Neuron (in vitro differentiated cells): ENCODE results near the gene GDPD1.
A peak's percentile ranks its signal among the peaks of the same experiment; 100 is the strongest.
"Not testable (repeated sequence)": the region's sequence is repeated elsewhere in the genome, so short reads cannot be mapped to it uniquely, and the experiment has no call there.

Experiments used
- H2AFZ ChIP-seq: one replicate; pipeline ENCODE4 v1.6.1; 2013; ENCODE audit warnings: low read depth, mild to moderate bottlenecking, inconsistent platforms, low read length, moderate library complexity
- H3K27me3 ChIP-seq: one replicate; pipeline ENCODE4 v1.6.1; 2013; ENCODE audit warnings: low read length; ENCODE audit not compliant: insufficient read depth
- H3K36me3 ChIP-seq: one replicate; pipeline ENCODE4 v1.6.1; 2013; ENCODE audit warnings: low read length; ENCODE audit not compliant: insufficient read depth
- H3K4me1 ChIP-seq: one replicate; pipeline ENCODE4 v1.6.1; 2013; ENCODE audit warnings: low read length; ENCODE audit not compliant: insufficient read depth
- H3K4me3 ChIP-seq: 2 replicates; pipeline ENCODE4 v1.5.1; 2013; ENCODE audit warnings: mild to moderate bottlenecking, low read length, moderate library complexity
- H3K9me3 ChIP-seq: one replicate; pipeline ENCODE4 v1.6.1; 2013; ENCODE audit warnings: low read length

Gene GDPD1

DNA sequence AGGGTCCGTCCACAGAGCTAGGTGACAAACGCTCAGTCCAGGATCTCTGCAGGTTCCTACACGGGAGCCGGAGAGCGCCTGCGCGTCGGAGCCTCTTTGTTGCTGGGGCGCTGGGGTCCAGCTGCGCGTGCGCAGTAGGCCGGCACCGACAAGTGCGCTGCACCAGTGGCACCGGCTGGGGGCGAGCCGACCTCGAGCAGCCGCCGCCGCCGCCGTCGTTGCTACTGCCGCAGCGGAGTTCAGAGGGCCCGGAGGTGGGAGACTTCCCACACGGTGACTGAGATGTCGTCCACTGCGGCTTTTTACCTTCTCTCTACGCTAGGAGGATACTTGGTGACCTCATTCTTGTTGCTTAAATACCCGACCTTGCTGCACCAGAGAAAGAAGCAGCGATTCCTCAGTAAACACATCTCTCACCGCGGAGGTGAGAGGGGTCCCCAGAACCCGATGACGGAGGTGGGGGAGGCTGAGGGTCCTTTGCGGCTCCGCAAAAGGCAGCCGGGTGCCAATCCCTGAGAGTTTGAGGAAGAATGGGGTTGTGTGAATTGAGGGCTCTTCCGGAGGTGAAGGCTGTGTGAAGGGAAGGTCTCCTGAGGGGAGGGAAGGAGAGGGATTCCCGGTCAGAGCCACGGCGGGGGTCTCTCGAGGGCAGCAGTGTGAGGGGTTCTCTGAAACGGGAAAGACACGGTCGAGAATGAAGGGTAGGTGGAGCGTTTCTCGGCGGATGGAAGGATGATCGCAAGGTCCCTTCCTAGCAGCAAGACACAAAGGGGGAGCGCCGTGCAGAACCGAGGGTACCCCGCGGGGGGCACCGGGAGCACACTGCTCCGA is at the start of gene GDPD1:
Gene GDPD1, plus strand, starts transcription at position 184 of the 831 bp plus-strand sequence. Its CDS starts 99 bp downstream, at position 283.
- Histone ChIP-seq H3K36me3 (peaks cover 2% of the 10 kb centered on the region), H3K27me3 (no peaks in the 10 kb centered on the region), H3K9me3 (no peaks in the 10 kb centered on the region), H3K4me3 (peak within 1 kb of the TSS; percentile 69), H3K4me1 (peaks cover 8% of the 10 kb centered on the region), H2AFZ (peak within 1 kb of the TSS; percentile 98)

DNA sequence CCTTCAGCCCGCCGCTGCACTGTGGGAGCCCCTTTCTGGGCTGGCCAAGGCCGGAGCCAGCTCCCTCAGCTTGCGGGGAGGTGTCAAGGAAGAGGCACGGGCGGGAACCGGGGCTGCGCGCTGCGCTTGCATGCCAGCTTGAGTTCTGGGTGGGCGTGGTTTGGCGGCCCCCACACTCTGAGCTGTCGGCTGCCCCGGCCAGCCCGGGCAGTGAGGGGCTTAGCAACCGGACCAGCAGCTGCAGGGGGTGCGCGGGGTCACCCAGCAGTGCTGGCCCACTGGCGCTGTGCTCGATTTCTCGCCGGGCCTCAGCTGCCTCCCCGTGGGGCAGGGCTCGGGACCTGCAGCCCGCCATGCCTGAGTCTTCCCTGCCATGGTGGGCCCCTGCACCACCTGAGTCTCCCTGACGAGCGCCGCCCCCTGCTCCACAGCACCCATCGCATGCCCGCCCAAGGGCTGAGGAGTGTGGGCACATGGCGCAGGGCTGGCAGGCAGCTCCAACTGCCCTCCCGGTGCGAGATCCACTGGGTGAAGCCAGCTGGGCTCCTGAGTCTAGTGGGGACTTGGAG is 47.8 kb upstream of the GDPD1 start:
- H3K36me3 ChIP-seq = peaks cover 44% of the 10 kb centered on the region
- peaks cover 4% of the 10 kb centered on the region for H3K4me1 ChIP-seq
- H3K9me3 ChIP-seq = peaks cover 15% of the 10 kb centered on the region
- H2AFZ ChIP-seq = no peak overlapping the region
- H3K27me3 ChIP-seq = no peaks in the 10 kb centered on the region
- no peak overlapping the region for H3K4me3 ChIP-seq

- Histone ChIP-seq H3K4me1 (no peaks in the 10 kb centered on the region), H3K36me3 (peaks cover 41% of the 10 kb centered on the region), H2AFZ (no peak overlapping the region), H3K27me3 (no peaks in the 10 kb centered on the region), H3K9me3 (peaks cover 15% of the 10 kb centered on the region), H3K4me3 (no peak overlapping the region)
These were observed 45.6 kb upstream of the GDPD1 start for GRCh38 chr17:59174671-59175070.

GRCh38 chr17:59175076-59175475 is 45.2 kb upstream of the GDPD1 start:
- Histone ChIP-seq H3K36me3 (peaks cover 42% of the 10 kb centered on the region), H3K4me3 (no peak overlapping the region), H3K4me1 (no peaks in the 10 kb centered on the region), H3K9me3 (peaks cover 15% of the 10 kb centered on the region), H2AFZ (no peak overlapping the region), H3K27me3 (no peaks in the 10 kb centered on the region)

DNA sequence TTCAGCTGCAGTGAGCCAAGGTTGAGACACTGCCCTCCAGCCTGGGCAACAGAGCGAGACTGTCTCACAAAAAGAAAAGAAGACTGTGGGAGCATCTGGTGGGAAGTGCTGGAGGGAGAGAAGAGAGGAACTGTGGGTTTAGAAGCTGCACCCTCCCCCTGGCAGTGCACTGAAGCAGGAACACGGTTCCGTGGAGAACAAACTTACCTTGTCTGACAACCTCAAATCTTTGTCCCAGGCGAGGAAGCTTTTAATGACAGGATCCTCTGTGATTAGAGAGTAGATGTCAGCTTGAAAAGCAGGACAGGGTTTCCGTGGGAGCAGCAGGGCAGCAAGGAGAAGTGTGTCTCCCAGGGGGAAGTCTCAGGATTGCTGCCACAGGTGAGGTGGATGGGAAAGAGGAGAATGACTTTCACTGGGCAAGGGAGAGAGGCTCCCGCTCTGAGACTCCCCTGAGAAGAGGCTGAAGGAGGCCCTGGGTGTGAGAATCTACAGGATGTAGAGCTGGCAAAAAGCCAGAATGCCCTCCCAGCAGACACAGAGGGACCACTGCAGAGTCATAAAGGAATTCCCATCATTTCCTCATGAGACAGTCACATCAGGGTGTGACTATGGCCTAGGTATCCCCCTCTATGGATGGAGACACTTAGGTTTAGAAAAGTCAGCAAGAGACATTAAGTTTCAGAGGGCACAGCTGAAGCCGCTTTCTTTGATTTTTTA is 41.9 kb upstream of the GDPD1 start:
- Histone ChIP-seq H3K4me3 (no peak overlapping the region), H2AFZ (no peak overlapping the region), H3K27me3 (no peaks in the 10 kb centered on the region), H3K4me1 (no peaks in the 10 kb centered on the region), H3K36me3 (peaks cover 22% of the 10 kb centered on the region), H3K9me3 (peaks cover 12% of the 10 kb centered on the region)

DNA sequence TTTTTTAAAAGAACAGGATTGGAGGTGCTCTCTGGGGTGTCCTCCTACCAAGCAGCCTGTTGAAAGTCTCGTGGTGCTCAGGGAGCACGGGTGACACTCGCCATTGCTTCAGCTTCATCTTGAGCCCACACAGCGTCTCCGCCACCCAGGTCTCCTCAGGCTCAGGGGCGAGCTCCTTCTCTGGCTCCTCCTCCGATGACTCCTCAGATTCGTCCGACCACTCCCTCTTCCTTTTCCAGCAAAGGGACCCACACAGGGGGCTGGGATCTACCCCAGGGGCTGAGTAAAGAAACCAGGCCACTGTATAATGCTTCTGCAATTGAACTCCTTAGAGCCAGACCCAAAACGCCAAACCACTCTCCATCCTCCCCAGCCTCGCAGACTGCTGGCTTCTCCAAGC is 40.7 kb upstream of the GDPD1 start:
- H3K36me3 ChIP-seq = peaks cover 10% of the 10 kb centered on the region
- H3K9me3 ChIP-seq, H2AFZ ChIP-seq, H3K4me1 ChIP-seq, H3K4me3 ChIP-seq, H3K27me3 ChIP-seq: not testable (repeated sequence)

- no peaks in the 10 kb centered on the region for H3K27me3 ChIP-seq
- no peak overlapping the region for H3K4me3 ChIP-seq
- H2AFZ ChIP-seq = no peak overlapping the region
- no peaks in the 10 kb centered on the region for H3K9me3 ChIP-seq
- no peaks in the 10 kb centered on the region for H3K4me1 ChIP-seq
- H3K36me3 ChIP-seq = peaks cover 17% of the 10 kb centered on the region
These were observed 39.7 kb upstream of the GDPD1 start for GRCh38 chr17:59180626-59181025.

GRCh38 chr17:59181481-59181880 is 38.8 kb upstream of the GDPD1 start:
- H3K4me3 ChIP-seq = no peak overlapping the region
- H3K36me3 ChIP-seq = peaks cover 22% of the 10 kb centered on the region
- H3K9me3 ChIP-seq = no peaks in the 10 kb centered on the region
- H2AFZ ChIP-seq = no peak overlapping the region
- no peaks in the 10 kb centered on the region for H3K27me3 ChIP-seq
- H3K4me1 ChIP-seq = no peaks in the 10 kb centered on the region

DNA sequence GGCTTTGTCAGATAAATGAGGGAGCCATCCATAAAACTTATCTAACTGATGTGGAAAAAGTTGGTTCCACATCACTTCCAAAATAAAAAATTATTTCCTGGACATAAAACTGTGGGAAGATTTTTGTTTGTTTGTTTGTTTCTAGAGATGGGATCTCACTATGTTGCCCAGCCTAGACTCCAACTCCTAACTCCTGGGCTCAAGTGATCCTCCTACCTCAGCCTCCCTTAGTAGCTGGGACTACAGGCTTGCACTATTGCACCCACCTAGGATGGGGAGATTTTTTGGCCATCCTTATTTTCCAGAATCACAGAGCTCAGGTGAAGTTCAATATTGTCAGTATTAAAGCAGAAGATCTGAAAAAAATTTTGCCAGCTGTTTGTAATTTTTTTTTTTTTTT is 34.3 kb upstream of the GDPD1 start:
- H3K4me1 ChIP-seq = no peaks in the 10 kb centered on the region
- H3K36me3 ChIP-seq = peaks cover 40% of the 10 kb centered on the region
- no peaks in the 10 kb centered on the region for H3K27me3 ChIP-seq
- H2AFZ ChIP-seq = no peak overlapping the region
- no peaks in the 10 kb centered on the region for H3K9me3 ChIP-seq
- no peak overlapping the region for H3K4me3 ChIP-seq

GRCh38 chr17:59186850-59187249 is 33.5 kb upstream of the GDPD1 start:
- H3K4me1 ChIP-seq = no peaks in the 10 kb centered on the region
- no peak overlapping the region for H2AFZ ChIP-seq
- H3K4me3 ChIP-seq = no peak overlapping the region
- H3K27me3 ChIP-seq = no peaks in the 10 kb centered on the region
- H3K36me3 ChIP-seq = peaks cover 42% of the 10 kb centered on the region
- H3K9me3 ChIP-seq = no peaks in the 10 kb centered on the region

DNA sequence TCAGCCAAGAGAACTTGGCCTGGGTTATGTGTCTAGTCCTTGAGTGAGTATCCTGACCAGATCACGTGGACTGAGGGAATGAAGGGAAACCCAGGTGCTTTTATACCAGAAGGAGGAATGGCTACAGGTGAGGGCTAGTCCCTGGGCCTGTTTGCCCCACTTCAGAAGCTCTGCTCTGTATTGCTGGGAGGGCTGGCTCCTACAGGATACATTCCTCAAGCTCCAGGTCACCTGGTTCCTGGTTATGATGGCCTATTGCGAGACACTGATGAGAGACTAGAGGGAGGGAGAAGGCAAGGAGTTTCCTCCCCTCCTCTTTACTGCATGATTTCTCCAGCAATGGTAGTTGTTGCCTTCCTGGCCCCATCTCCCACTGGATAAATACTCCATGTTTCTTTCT is 29.5 kb upstream of the GDPD1 start:
- no peak overlapping the region for H2AFZ ChIP-seq
- H3K36me3 ChIP-seq = peaks cover 68% of the 10 kb centered on the region
- H3K4me1 ChIP-seq = no peaks in the 10 kb centered on the region
- H3K4me3 ChIP-seq = no peak overlapping the region
- H3K27me3 ChIP-seq = no peaks in the 10 kb centered on the region
- H3K9me3 ChIP-seq = no peaks in the 10 kb centered on the region

DNA sequence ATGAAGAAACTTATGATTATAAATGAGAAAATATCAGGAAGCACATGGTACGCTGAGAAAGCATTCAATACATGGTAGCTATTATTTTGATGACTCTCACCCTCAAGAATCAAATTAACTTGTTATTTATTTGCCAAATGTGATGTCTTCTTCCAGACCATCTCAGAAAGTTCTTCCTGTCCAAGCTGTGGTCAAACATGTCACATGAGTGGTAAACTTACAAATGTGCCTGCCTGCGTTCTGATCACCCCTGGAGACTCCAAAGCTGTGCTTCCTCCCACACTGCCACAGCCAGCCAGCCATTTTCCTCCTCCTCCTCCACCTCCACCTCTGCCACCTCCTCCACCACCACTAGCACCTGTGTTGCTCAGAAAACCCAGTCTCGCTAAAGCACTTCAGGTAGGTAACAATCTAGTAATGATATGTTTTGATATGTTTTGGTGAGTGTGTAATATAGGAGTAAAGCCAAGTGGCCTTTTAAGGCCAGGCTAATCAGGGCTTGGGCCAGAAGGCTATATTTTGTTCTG is 26.9 kb upstream of the GDPD1 start:
- Histone ChIP-seq H3K27me3 (no peaks in the 10 kb centered on the region), H3K4me1 (no peaks in the 10 kb centered on the region), H3K36me3 (peaks cover 70% of the 10 kb centered on the region), H3K4me3 (no peak overlapping the region), H3K9me3 (no peaks in the 10 kb centered on the region), H2AFZ (no peak overlapping the region)

DNA sequence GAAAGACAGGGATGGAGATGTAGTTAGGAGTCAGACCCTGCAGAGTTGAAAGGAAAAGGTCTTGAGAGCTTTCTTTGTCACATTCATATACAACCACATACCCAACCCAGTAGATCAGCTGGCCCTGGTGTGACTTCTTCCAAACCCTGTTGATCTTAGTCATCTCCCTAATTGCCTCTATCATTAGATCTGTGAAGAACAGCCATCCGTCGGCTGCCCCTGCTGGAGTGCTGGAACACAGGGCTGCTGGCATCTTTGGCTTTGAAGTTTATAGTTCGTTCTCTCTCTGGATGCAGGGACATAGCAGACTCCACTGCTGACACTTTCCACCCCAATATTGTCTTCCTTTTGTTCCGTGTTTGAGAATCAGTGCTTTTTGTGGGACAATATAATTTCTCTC is 20.9 kb upstream of the GDPD1 start:
- H2AFZ ChIP-seq = no peak overlapping the region
- no peaks in the 10 kb centered on the region for H3K4me1 ChIP-seq
- no peaks in the 10 kb centered on the region for H3K27me3 ChIP-seq
- no peak overlapping the region for H3K4me3 ChIP-seq
- H3K9me3 ChIP-seq = no peaks in the 10 kb centered on the region
- H3K36me3 ChIP-seq = peaks cover 61% of the 10 kb centered on the region
